HG03097 (cell line): Measurements from ENCODE around the gene NUP133.
"Not testable (repeated sequence)": the region's sequence is repeated elsewhere in the genome, so short reads cannot be mapped to it uniquely, and the experiment has no call there.

Source experiments
- ATAC-seq: cut with Tn5 transposase; IDR thresholded peaks from one replicate; pipeline ENCODE4 v1.9.1; 2021; ENCODE audit not compliant: unreplicated experiment, low FRiP score

NUP133 gene

GRCh38 chr1:229511201-229511600 lies 3.1 kb upstream of the NUP133 start:
- not testable (repeated sequence) for ATAC-seq

DNA sequence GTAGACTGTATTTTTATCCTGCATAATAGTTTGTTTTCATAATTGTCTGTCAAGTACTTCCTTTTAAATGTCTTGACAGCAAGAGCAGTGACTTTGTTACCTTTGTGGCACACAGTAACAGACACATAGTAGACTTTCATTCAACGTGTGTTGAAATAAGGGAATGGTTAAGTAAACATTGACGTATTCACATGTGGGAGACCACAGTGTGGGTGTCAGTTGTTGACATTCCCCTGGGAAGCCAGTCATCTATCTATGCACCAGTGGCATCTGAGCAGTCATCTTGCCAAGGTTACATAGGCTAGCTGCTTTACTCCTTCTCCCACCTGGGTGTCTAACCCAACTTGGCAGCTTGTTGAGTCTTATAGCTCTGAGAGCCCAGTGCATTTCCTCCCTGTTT lies 1.4 kb upstream of the NUP133 start:
- no peak for ATAC-seq

DNA sequence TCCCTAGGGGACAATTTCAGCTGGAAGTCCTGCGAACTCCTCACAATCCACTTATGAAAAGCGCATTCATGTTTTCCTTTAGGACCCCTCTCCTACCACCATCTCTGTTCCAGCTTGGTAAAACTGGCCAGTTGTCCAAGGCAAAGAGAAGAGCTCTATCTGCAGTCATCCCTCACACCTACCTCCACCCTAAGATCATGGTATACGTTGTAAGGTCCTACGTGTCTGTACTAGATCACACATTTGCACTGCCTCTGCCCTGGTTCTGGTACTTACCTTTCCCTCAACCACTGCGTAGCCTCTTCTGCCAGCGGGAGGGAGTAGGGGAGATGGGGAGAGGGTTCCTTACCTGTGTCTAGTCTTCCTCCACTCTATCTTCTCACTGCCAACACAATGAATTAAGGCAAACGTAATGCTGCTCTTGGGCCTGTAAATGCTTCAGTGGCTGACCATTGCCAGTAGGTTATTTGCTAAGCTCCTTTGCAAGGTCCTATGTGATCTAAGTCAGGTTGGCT lies 739 bp upstream of the NUP133 start:
- ATAC-seq, result no peak

DNA sequence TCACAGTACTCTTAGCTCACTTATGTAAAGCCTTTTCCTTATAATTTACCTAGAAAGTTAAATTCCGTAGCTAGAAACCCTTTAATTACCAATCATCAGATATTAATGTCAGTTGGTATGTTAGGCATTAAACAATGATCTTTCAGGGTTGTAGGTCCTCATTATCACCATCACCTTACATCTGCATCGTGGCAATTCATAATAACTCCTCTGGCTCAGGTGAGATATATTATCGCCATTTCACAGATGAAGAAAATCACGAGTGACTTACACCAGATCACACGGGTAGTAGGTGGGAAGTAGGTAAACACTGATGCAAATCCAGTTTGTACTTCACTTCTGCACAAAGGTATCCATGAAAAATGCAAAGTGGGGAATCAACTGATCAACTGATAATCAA lies 639 bp downstream of the NUP133 start:
- no peak for ATAC-seq

DNA sequence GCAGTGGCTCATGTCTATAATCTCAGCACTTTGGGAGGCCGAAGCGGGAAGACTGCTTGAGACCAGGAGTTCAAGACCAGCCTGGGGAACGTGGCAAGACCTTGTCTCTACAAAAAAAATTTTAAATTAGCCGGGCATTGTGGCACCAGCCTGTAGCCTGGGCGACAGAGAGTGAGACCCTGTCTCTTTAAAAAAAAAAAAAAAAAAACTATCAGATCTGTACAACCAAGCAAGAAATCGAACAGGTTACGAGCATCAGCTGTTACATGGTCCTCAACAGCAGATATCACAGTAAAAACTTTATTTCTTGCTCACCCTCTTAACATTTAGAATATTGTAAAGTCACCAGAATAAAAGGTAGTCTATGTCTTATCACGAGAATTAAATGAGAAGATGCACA lies 1.5 kb downstream of the NUP133 start:
- ATAC-seq, result no peak

- no peak for ATAC-seq
Measured at GRCh38 chr1:229495782-229496181, 12.4 kb downstream of the NUP133 start.

- no peak for ATAC-seq
Measured at GRCh38 chr1:229487181-229487580, 21.0 kb downstream of the NUP133 start.

DNA sequence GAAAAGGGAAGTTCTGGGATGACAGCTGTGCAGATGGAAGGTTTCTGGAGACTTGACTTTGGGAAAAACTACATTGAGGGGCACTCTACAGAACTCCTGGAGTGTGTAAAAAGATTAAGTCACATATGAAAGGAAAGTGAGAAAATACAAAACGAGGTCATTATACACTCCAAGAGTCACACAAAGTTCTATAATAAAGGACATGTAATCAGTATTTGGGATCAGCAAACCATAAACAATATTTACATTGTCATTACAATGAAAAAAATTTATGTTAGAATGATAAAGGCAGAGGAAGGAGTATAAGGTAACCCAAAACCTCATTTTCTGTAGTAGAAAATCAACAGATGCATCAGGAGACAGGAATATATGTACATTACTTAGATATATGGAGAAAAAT lies 22.8 kb downstream of the NUP133 start:
- no peak for ATAC-seq

DNA sequence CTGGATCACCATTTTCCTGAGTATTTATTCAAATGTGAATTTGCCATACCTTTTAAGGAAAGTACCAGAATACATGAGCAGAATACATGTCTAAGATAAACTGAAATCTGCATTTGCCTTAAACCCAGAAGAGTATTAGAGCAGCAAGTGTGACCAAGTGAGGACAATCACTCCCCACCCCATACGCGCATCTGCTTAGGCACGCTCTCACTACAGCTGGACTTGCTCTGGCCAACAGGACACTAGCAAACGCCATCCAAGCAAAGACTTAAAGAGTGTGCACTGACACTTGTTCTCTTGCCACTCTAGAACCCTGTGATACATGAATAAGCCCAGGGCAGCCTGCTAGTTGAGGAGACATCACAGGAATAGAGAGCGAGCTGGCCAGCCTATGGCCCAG lies 25.6 kb downstream of the NUP133 start:
- no peak for ATAC-seq

DNA sequence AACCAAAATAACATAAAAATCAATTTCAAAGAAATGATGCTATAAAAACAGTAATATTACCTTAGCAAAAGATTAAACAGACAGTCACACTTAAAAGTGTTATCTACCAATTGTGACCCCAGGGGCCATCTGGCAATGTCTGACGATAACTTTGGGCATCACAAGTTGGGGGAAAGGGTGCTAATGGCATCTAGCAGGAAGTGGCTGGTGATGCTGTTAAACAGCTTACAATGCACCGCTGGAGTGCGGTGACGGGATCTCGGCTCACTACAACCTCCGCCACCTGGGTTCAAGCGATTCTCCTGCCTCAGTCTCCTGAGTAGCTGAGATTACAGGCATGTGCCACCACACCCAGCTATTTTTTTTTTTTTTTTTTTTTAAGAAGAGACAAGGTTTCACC lies 27.6 kb downstream of the NUP133 start:
- ATAC-seq, result peak; percentile 34

- ATAC-seq, result peak; percentile 47
Measured at GRCh38 chr1:229479660-229480399, 28.3 kb downstream of the NUP133 start.

DNA sequence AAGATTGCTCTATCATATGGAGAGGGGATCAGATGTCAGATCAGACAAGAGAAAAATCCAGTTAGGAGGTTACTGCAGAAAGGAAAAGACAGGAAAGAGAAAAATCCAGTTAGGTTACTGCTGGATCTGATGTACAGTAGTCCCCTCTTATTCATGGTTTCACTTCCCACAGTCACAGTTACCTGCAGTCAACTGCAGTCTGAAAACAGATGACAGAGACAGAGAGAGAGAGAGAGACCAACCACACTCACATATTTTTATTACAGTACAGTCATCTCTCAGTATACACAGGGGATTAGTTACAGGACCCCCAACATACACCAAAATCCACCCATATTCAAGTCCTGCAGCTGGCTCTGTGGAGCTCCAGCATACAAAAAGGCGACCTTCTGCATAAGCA lies 29.3 kb downstream of the NUP133 start:
- peak; percentile 42 for ATAC-seq

DNA sequence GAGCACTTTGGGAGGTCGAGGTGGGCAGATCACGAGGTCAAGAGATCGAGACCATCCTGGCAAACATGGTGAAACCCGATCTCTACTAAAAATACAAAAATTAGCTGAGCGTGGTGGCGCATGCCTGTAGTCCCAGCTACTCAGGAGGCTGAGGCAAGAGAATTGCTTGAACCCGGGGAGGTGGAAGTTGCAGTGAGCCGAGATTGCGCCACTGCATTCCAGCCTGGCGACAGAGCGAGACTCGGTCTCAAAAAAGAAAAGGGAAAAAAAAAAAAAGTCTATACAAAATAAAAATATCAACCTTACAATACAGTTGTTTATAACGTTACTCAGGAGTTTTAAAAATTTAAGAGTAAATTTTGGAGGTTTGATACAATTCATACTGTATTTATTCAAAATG lies 32.3 kb downstream of the NUP133 start:
- not testable (repeated sequence) for ATAC-seq

DNA sequence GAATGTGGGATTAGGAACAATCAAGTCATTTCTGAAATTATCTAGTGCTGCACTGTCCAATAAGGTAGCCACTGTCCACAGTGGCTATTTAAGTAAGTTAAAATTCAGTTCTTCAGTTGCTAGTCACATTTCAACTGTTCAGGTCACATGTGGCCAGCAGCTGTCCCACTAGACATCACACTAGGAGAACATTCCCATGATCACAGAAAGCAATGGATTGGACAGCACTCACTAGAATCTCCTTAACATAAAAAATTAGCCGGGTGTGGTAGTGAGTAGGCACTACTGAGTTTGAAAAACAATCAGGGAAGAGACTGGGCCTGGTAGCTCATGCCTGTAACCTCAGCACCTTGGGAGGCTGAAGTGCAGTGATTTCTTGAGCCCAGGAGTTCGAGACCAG lies 33.6 kb downstream of the NUP133 start:
- no peak for ATAC-seq

- ATAC-seq, result no peak
Measured at GRCh38 chr1:229471175-229471574, 37.0 kb downstream of the NUP133 start.

GRCh38 chr1:229470406-229471043 lies 37.6 kb downstream of the NUP133 start:
- no peak for ATAC-seq

DNA sequence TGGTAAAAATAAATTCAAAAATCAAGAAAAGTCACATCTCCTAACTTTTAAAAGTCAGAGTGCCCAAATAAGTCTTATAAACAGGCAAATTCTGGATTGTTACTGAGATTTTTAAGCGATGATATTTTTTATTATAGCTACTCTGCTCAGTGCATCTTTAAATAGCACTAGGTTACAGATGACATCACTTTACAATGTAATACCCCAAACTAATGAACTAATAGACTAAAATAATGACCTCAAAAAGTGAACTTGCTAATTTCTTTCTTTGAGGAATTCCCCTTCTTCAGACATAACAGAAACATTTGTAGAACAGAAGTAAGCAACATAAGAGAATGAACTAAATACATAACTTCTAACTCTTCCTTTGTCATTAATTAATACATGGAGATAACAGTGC lies 41.3 kb downstream of the NUP133 start:
- ATAC-seq, result no peak

DNA sequence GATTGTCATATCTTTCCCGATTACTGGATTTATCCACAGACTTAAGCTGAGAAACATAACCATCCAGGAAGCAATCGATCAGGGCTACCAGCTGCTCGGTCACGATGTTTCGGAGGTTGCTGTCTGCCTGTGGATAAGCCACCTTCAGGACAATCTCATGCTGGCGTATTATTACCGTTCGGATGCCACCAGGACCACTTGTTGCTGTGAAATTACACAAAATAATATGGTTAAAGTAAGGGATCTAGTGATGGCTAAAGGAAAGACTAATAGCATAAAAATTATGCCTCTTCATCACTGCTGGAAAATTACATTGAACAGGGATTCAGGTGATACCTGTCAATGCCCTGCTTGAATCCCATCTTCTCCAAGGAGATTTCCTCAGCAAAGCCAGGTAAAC lies 43.5 kb downstream of the NUP133 start:
- ATAC-seq, result no peak

DNA sequence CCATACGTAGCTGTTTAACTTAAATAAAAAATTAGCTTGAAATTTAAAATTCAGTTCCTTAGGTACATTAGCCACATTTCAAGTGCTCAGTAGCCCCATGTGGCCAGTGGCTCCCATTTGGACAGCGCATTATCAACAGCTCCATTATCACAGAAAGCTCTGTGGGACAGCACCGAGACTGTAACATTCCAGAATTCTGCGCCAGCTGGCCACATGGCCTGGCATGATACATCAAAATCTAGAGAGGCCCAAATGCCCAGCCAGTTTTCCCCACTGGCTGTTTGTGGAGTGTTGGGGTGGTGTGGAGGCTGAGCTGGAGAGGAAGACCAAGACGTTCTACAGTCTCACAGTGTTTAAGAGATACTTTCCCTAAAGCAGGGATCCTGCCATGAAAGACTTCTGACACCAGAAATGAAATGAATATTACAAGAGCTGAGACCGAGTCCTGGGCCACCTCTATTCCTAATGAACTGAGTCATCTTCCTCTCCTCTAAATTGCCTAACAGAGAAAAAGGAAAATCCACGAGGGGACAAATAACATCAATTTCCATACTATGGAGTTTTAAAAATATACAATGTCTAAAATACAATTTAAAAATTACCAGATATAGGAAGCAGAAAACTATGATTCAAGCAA lies 47.0 kb downstream of the NUP133 start:
- ATAC-seq, result no peak

DNA sequence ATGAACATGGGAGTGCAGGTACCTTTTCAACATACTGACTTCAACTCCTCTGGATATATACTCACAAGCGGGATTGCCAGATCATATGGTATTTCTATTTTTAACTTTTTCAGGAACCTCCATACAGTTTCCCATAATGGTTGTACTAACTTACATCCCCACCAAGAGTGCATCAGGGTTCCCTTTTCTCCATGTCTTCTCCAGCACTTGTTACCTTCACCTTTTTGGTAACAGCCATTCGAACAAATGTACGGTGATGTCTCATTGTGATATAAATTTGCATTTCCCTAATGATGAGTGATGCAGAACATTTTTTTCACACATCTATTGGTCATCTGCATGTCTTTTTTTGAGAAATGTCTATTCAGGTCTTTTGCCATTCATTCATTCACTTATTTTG lies 48.3 kb downstream of the NUP133 start:
- no peak for ATAC-seq

DNA sequence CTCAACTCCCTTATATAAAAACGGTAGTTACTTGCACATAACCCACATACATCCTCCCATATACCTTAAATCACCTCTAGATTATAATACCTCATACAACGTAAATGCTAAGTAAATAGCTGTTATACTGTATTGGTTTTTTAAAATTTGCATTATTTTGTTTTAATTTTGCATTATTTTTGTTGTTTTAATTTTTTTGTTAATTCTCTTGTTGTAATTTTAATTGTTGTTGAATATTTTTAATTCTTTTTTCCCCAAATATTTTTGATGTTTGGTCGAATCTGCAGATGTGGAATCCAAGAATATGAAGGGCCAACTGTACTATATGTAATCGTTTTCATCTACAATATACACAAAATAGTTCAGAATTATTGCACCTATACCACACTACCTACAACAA lies 50.7 kb downstream of the NUP133 start:
- ATAC-seq, result no peak

- ATAC-seq, result no peak
Measured at GRCh38 chr1:229456016-229456415, 52.1 kb downstream of the NUP133 start.
